Osteocyte (in vitro differentiated cells): ENCODE measurements around the gene PGA3. TPM values are rescaled to one million over a fixed set of nuclear protein-coding genes. Genes with fewer than 3 reads are reported as not detected.
"Not testable (repeated sequence)": the region's sequence is repeated elsewhere in the genome, so short reads cannot be mapped to it uniquely, and the experiment has no call there.

Experiments
- DNase-seq: peaks from one replicate; pipeline ENCODE4 v3.0.0; 2021; ENCODE audit warnings: mixed read lengths; ENCODE audit not compliant: unreplicated experiment; ENCODE audit errors: extremely low spot score
- H3K27ac Mint-ChIP-seq: one replicate; pipeline ENCODE4 v1.8.0; 2021; ENCODE audit warnings: mild to moderate bottlenecking, mixed read lengths; ENCODE audit not compliant: unreplicated experiment
- H3K27me3 Mint-ChIP-seq: one replicate; pipeline ENCODE4 v1.8.0; 2021; ENCODE audit warnings: mixed read lengths; ENCODE audit not compliant: unreplicated experiment
- H3K36me3 Mint-ChIP-seq: one replicate; pipeline ENCODE4 v1.8.0; 2021; ENCODE audit warnings: mixed read lengths; ENCODE audit not compliant: unreplicated experiment
- H3K4me1 Mint-ChIP-seq: one replicate; pipeline ENCODE4 v1.8.0; 2021; ENCODE audit warnings: mixed read lengths; ENCODE audit not compliant: unreplicated experiment
- H3K4me3 Mint-ChIP-seq: one replicate; pipeline ENCODE4 v1.8.0; 2021; ENCODE audit warnings: mild to moderate bottlenecking, moderate library complexity, mixed read lengths; ENCODE audit not compliant: unreplicated experiment
- H3K9me3 Mint-ChIP-seq: one replicate; pipeline ENCODE4 v1.8.0; 2021; ENCODE audit warnings: mixed read lengths; ENCODE audit not compliant: unreplicated experiment
- total RNA-seq: library from RNA; stranded (reverse); gene quantifications from 2 replicates; pipeline ENCODE4 v1.2.1, GENCODE V29; 2021
- TF ChIP-seq, protein P1 (sequence below): fragments of 200-600 bp; sonication (generic); IDR thresholded peaks from 2 replicates; pipeline ENCODE4 v1.5.0; 2021; ENCODE audit warnings: antibody characterized with exemption, mild to moderate bottlenecking, moderate library complexity

PGA3 gene
- total RNA-seq, 1 donor from 2014 or later: not detected

DNA sequence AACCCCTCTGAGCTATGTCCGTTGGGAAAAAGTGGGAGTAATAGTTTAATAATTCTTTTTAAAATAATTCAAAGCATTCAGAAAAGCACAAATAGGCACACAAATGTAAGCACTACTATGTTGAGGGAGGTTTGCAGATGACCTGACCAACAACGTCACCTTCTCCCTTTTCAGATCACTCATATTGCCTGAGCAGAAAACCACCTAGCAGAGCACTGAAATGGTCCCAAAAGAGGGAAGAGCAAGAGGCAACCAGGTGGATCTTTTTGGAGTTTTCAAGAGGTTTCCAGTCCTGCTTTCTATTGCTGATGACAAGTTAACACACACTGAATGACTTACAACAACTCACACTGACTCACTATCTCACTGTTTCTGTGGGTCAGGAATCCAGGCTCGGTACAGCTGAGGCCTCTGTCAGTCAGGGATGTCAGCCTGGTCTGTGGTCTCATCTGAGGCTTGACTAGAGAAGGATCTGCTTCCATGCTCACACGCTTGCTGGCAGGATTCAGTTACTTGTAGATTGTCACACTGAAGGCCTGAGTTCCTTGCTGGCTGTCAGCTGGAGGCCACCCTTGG lies 4.3 kb upstream of the PGA3 start:
- H3K27me3 Mint-ChIP-seq: peaks cover 67% of the 10 kb centered on the region
- TF ChIP-seq, protein P1, sequence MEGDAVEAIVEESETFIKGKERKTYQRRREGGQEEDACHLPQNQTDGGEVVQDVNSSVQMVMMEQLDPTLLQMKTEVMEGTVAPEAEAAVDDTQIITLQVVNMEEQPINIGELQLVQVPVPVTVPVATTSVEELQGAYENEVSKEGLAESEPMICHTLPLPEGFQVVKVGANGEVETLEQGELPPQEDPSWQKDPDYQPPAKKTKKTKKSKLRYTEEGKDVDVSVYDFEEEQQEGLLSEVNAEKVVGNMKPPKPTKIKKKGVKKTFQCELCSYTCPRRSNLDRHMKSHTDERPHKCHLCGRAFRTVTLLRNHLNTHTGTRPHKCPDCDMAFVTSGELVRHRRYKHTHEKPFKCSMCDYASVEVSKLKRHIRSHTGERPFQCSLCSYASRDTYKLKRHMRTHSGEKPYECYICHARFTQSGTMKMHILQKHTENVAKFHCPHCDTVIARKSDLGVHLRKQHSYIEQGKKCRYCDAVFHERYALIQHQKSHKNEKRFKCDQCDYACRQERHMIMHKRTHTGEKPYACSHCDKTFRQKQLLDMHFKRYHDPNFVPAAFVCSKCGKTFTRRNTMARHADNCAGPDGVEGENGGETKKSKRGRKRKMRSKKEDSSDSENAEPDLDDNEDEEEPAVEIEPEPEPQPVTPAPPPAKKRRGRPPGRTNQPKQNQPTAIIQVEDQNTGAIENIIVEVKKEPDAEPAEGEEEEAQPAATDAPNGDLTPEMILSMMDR: no peak
- no peaks in the 10 kb centered on the region for H3K36me3 Mint-ChIP-seq
- no peak for DNase-seq
- no peak overlapping the region for H3K27ac Mint-ChIP-seq
- H3K4me3 Mint-ChIP-seq: no peak overlapping the region
- no peaks in the 10 kb centered on the region for H3K4me1 Mint-ChIP-seq
- no peaks in the 10 kb centered on the region for H3K9me3 Mint-ChIP-seq

DNA sequence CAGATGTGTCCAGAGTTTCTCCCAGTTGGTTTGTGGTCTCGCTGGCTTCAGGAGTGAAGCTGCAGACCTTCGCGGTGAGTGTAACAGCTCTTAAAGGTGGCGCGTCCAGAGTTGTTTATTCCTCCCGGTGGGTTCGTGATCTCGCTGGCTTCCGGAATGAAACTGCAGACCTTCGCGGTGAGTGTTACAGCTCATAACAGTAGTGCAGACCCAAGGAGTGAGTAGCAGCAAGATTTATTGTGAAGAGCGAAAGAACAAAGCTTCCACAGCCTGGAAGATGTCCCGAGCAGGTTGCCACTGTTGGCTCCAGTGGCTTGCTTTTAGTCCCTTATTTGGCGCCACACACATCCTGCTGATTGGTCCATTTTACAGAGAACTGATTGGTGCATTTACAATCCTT lies 1.8 kb upstream of the PGA3 start:
- H3K36me3 Mint-ChIP-seq: no peaks in the 10 kb centered on the region
- TF ChIP-seq, protein P1: no peak
- H3K9me3 Mint-ChIP-seq: no peaks in the 10 kb centered on the region
- H3K4me1 Mint-ChIP-seq: no peaks in the 10 kb centered on the region
- no peak overlapping the region for H3K27ac Mint-ChIP-seq
- DNase-seq: no peak
- H3K27me3 Mint-ChIP-seq: peaks cover 57% of the 10 kb centered on the region
- H3K4me3 Mint-ChIP-seq: no peak overlapping the region

DNA sequence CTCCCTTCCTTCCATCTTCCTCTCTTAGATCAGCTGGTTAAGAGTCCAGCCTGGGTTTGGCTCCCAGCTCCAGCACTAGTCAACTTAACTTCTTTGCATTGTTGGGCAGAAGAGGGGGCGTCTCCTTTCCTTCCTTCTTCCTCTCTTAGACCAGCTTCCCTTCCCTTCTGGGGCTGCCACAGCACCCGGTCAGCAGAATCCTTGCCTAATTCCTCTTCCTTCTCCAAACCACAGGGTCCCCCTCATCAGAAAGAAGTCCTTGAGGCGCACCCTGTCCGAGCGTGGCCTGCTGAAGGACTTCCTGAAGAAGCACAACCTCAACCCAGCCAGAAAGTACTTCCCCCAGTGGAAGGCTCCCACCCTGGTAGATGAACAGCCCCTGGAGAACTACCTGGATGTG lies 558 bp downstream of the PGA3 start:
- H3K9me3 Mint-ChIP-seq, H3K4me3 Mint-ChIP-seq, H3K36me3 Mint-ChIP-seq, DNase-seq, H3K27ac Mint-ChIP-seq, H3K4me1 Mint-ChIP-seq: not testable (repeated sequence)
- peaks cover 40% of the 10 kb centered on the region for H3K27me3 Mint-ChIP-seq

DNA sequence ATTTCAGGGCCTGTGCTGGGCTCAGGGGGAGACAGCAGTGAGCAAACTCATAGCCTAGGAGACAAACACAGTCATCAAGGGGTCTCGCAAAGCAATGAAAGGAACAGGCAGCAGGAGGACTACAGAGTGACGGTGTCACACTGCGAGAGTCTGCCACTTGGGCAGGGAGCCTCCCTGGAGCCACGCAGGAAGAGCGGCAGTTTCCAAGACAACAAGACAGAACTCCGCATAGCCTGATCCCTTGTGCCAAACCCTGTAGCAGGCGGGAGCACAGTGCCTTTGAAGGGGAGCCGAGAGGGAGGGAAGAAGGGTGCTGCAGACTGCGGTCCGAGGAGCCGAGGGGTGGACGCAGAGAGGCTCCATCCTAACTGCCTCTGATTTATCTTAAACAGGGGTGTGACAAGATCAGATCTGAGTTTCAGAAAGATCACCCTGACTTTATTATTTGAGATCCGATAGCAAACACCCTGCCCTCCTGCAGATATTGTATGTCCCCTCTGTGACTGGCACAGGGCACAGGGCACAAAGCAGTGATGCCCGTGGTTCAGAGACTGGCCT lies 1.3 kb downstream of the PGA3 start:
- H3K4me3 Mint-ChIP-seq, H3K27ac Mint-ChIP-seq, H3K36me3 Mint-ChIP-seq, H3K9me3 Mint-ChIP-seq, H3K4me1 Mint-ChIP-seq, DNase-seq: not testable (repeated sequence)
- peaks cover 35% of the 10 kb centered on the region for H3K27me3 Mint-ChIP-seq

DNA sequence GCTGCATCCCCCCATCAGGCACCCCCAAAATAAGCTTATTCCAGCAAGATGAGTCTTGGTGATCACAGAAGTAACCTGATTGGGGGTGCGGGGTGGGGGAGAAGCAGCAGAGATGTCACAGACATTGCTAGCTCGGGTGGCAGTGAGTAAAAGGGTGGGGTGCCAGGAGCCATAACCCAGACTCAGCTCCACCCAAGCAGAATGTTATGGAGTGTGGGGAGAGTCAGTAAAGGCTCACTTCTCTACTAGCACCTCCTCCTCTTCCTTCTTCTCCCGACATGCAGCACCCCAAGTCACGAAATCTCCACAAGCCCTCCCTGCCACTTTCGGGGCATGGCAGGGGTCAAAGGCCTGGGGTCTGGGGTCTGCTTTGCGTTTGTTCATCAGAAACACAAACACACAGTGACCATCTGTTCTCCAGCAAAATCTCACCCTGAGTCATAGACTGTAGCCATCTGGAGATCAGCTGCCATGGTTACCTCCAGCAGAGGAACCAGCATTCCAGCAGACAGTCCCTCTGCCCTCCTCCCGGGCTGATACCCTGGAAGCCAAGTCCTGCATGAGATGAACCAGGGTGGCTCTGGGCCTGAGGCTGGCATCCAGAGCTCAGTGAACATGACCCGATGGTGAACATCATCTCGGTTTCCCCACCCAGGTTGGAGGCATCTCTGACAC lies 4.5 kb downstream of the PGA3 start:
- not testable (repeated sequence) for H3K9me3 Mint-ChIP-seq, H3K4me3 Mint-ChIP-seq, H3K36me3 Mint-ChIP-seq, H3K27ac Mint-ChIP-seq, H3K4me1 Mint-ChIP-seq, DNase-seq
- H3K27me3 Mint-ChIP-seq: peaks cover 16% of the 10 kb centered on the region

DNA sequence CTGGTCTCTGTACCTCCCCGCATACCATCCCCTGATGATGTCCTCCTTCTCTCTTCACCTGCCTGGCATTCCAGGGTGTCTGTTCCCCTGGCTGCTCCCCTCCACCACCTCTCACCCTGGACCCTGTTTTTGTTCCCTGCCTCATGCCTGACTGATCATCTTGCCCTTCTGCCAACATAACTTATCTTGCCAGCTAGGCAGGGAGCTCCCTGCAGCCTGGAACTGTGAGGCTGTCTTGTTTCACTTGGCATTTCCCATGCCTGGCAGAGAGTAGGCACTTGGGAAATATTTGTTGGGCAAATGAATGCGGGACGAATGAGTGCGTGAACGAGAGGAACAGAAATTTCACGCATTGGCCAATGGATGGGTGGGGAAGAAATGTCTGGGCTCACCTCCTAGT lies 7.3 kb downstream of the PGA3 start:
- H3K36me3 Mint-ChIP-seq, H3K27ac Mint-ChIP-seq, H3K27me3 Mint-ChIP-seq, H3K4me1 Mint-ChIP-seq, H3K4me3 Mint-ChIP-seq, DNase-seq, H3K9me3 Mint-ChIP-seq: not testable (repeated sequence)

DNA sequence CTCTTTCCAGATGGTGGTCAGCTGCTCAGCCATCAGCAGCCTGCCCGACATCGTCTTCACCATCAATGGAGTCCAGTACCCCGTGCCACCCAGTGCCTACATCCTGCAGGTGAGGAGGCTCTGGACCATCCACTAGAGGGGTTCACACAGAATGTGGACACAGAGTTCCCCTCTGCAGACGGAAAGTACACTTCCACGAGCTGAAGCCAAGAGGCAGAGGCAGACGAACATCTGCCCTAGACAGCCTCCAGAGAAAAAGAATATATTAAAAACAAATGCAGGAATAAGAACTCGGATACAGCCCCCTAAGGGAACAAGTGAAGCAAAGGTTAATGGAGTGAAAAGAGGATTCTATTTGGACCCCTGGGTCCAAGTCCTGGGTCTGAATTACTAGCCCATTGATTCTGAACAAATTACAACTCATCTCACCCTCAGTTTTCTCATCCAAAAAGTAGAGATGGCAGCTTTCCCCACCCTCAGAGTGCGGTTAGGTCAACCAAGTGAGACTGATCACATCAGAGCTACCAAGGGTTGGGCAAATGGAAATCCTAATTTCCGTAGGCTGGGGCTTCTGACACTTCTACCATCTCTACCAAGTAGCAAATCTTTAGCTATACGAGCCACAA lies 8.1 kb downstream of the PGA3 start:
- DNase-seq, H3K27me3 Mint-ChIP-seq, H3K4me1 Mint-ChIP-seq, H3K4me3 Mint-ChIP-seq, H3K36me3 Mint-ChIP-seq, H3K9me3 Mint-ChIP-seq, H3K27ac Mint-ChIP-seq: not testable (repeated sequence)

DNA sequence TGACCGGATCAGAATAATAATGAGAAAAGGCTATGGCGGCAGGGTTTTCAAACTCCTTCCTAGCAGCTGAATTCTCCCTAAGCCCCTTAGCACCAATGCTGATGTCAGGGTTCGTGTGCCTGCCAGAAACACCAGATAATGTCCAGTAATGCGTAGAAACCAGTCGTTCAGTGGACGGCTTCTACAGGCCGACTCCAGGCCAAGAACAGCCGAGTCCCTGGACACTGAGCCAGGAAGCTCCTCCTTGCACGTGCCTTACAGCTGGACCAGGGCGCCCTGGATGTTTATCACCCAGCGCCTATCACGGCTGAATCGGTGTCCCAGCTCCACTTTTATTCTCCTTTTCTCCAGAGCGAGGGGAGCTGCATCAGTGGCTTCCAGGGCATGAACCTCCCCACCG lies 8.9 kb downstream of the PGA3 start:
- not testable (repeated sequence) for H3K27me3 Mint-ChIP-seq, H3K27ac Mint-ChIP-seq, H3K36me3 Mint-ChIP-seq, H3K4me1 Mint-ChIP-seq, H3K9me3 Mint-ChIP-seq, H3K4me3 Mint-ChIP-seq, DNase-seq

DNA sequence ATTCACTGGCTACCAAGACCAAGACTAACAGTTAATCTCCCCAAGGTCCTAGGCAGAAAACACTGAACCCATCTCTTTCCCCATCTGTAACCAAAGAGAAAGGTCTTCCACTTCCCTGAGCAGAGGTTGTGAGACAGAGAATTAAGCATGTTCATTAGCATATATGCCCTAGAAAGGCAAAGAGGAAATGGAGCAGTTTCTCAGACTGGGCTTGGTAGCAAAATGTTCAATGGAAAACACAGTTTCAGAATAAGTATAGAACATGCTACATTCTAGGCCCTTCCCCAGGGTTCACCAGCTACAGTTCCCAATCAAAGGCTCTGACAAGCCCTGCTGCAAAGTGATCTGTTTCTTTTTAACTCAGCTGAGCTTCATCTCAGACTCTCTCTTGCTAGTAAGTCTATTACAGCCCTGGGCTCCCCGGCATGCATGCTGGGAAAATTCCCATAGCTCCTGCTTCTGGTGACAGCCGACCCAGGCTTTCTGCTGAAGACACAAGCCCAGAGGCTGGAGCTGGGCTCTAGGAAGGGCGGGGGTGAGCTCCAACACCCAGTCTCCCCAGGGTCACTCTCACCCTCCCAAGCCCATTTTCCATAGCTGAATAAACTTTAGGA lies 10.5 kb downstream of the PGA3 start:
- not testable (repeated sequence) for H3K4me1 Mint-ChIP-seq, H3K9me3 Mint-ChIP-seq, DNase-seq, H3K36me3 Mint-ChIP-seq, H3K27me3 Mint-ChIP-seq, H3K4me3 Mint-ChIP-seq, H3K27ac Mint-ChIP-seq

DNA sequence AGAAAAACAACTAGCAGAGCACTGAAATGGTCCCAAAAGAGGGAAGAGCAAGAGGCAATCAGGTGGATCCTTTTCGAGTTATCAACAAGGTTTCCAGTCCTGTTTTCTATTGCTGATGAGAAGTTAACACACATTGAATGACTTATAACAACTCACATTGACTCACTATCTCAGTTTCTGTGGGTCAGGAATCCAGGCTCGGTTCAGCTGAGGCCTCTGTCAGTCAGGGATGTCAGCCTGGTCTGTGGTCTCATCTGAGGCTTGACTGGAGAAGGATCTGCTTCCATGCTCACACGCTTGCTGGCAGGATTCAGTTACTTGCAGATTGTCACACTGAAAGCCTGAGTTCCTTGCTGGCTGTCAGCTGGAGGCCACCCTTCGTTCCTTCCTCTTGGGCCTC lies 15.0 kb downstream of the PGA3 start:
- DNase-seq, H3K36me3 Mint-ChIP-seq, H3K27me3 Mint-ChIP-seq, H3K9me3 Mint-ChIP-seq, H3K4me1 Mint-ChIP-seq, H3K4me3 Mint-ChIP-seq, H3K27ac Mint-ChIP-seq: not testable (repeated sequence)
